Tibial nerve (tissue), 3 donors: ENCODE measurements around the gene UBASH3A.

Experiments used
- CTCF ChIP-seq, 5 experiments: fragments of 200-600 bp in 3 of 5; fragments of 450-650 bp in 2 of 5; sonication (generic) in 3 of 5; IDR thresholded peaks; one replicate each; pipeline ENCODE4 v1.5.1; 2016 to 2019; ENCODE audit warnings: antibody characterized with exemption in 5 of 5, mild to moderate bottlenecking in 3 of 5, moderate library complexity in 2 of 5
- POLR2A ChIP-seq, 2 donors: fragments of 450-650 bp; IDR thresholded peaks; one replicate each; pipeline ENCODE4 v1.6.1; 2017; ENCODE audit warnings: antibody characterized with exemption in 2 of 2, mild to moderate bottlenecking in 2 of 2, moderate library complexity in 2 of 2

GRCh38 chr21:42484966-42485365, 81.3 kb downstream of the UBASH3A start:
- no peak for TF ChIP-seq CTCF (IDR thresholded peaks at IDR 0.05)
- no peak for TF ChIP-seq POLR2A (IDR thresholded peaks at IDR 0.05)
